Spleen (tissue), 11 donors: ENCODE results near the gene CYB5D1. TPM values are rescaled to one million over a fixed set of nuclear protein-coding genes. Genes with fewer than 3 reads are reported as not detected.

Source experiments
- DNase-seq: peaks from one replicate; pipeline ENCODE4 v3.0.0-alpha.2; 2020
- H3K27ac ChIP-seq, 8 donors: fragments of 200-600 bp; sonication (generic) in 7 of 8; 1 replicate in 4 of 8; 2 replicates in 4 of 8; pipeline versions ENCODE4 v1.5.0 to v1.8.0; 2016 to 2021; ENCODE audit warnings: inconsistent platforms in 4 of 8, mild to moderate bottlenecking in 4 of 8, moderate library complexity in 1 of 8
- H3K27me3 ChIP-seq, 7 donors: fragments of 200-600 bp; sonication (generic) in 6 of 7; replicated peaks in 1 of 7; 1 replicate in 4 of 7; 2 replicates in 3 of 7; pipeline versions ENCODE4 v1.5.0 to v1.8.0; 2016 to 2021; ENCODE audit warnings: inconsistent platforms in 3 of 7, mild to moderate bottlenecking in 1 of 7
- H3K36me3 ChIP-seq, 6 donors: fragments of 200-600 bp; sonication (generic) in 5 of 6; 1 replicate in 4 of 6; 2 replicates in 2 of 6; pipeline versions ENCODE4 v1.5.0 to v1.8.0; 2016 to 2021; ENCODE audit warnings: inconsistent platforms in 2 of 6
- H3K4me1 ChIP-seq, 6 donors: fragments of 200-600 bp; sonication (generic) in 5 of 6; 1 replicate in 3 of 6; 2 replicates in 3 of 6; pipeline versions ENCODE4 v1.5.0 to v1.8.0; 2016 to 2021; ENCODE audit warnings: inconsistent platforms in 3 of 6
- H3K4me3 ChIP-seq, 8 donors: fragments of 200-600 bp; sonication (generic) in 7 of 8; 1 replicate in 4 of 8; 2 replicates in 4 of 8; pipeline versions ENCODE4 v1.5.0 to v1.8.0; 2016 to 2021; ENCODE audit warnings: inconsistent platforms in 4 of 8, mild to moderate bottlenecking in 4 of 8, moderate library complexity in 2 of 8
- H3K9me3 ChIP-seq, 8 donors: fragments of 200-600 bp; sonication (generic) in 7 of 8; 1 replicate in 4 of 8; 2 replicates in 4 of 8; pipeline versions ENCODE4 v1.5.0 to v1.8.0; 2016 to 2021; ENCODE audit warnings: inconsistent platforms in 4 of 8
- POLR2A ChIP-seq, 3 donors: fragments of 450-650 bp; IDR thresholded peaks; one replicate each; pipeline ENCODE4 v1.5.1; 2017; ENCODE audit warnings: antibody characterized with exemption in 3 of 3, mild to moderate bottlenecking in 1 of 3
- POLR2AphosphoS5 ChIP-seq, 3 donors: sonication (generic); formaldehyde crosslinking; IDR thresholded peaks; one replicate each; pipeline ENCODE4 v1.5.1; 2017; ENCODE audit warnings: antibody characterized with exemption in 3 of 3
- WGBS, 5 donors: extraction: QIAGEN DNeasy Blood & Tissue Kit in 3 of 5; methylation state at CpG; one replicate each; pipeline versions ENCODE4 v1.1.5 to v1.1.7; 2013 to 2018; 5-methylcytosine and 5-hydroxymethylcytosine counted together
- intact Hi-C: fragments of 100-400 bp; cut with DNase I; formaldehyde crosslinking; loops from one replicate; pipeline ENCODE4 v1.15.0; 2023; ENCODE audit warnings: low total_unique reads
- polyA plus RNA-seq, 3 donors: library from polyadenylated mRNA; stranded (reverse); fragments of 200-250 nt; gene quantifications; one replicate each; pipeline ENCODE4 v1.2.1, GENCODE V29; 2013
- total RNA-seq, 7 donors: library from RNA; depleted of rRNA in 3 of 7; stranded (reverse); fragments of >200 nt in 3 of 7; fragmentation: NEBNext Ultra II Directional in 4 of 7; extraction: Animal tissue kit (Norgen Biotek cat#: 25700) in 4 of 7; gene quantifications; one replicate each; pipeline versions ENCODE4 v1.1.0 to v1.2.1, GENCODE V29; 2016 to 2021
- TF ChIP-seq, protein P1 (sequence below), 11 experiments: fragments of 200-600 bp in 7 of 11; fragments of 450-650 bp in 4 of 11; sonication (generic) in 4 of 11; IDR thresholded peaks in 8 of 11; conservative IDR thresholded peaks in 3 of 11; 1 replicate in 7 of 11; 2 replicates in 4 of 11; pipeline versions ENCODE4 v1.4.0 to v1.8.0; 2016 to 2021; ENCODE audit warnings: antibody characterized with exemption in 11 of 11, inconsistent platforms in 4 of 11, mild to moderate bottlenecking in 1 of 11
- donor health status: healthy with polysubstance abuse.
- donor health status: DM: no; HTN: no; CAD: no; lungs with moderate emphysema.
- donor health status: DM: no; HTN: no; CAD: no.
- donor health status: Bipolar disorder and iron deficiency.
- donor health status: healthy.
- donor health status: DM: no; HTN: no; CAD: no.
- donor health status: DM: yes; HTN: yes; CAD: no.

Gene CYB5D1
- total and polyA plus RNA-seq, 10 donors = 2.1 to 13.2 (median 5.0) TPM

DNA sequence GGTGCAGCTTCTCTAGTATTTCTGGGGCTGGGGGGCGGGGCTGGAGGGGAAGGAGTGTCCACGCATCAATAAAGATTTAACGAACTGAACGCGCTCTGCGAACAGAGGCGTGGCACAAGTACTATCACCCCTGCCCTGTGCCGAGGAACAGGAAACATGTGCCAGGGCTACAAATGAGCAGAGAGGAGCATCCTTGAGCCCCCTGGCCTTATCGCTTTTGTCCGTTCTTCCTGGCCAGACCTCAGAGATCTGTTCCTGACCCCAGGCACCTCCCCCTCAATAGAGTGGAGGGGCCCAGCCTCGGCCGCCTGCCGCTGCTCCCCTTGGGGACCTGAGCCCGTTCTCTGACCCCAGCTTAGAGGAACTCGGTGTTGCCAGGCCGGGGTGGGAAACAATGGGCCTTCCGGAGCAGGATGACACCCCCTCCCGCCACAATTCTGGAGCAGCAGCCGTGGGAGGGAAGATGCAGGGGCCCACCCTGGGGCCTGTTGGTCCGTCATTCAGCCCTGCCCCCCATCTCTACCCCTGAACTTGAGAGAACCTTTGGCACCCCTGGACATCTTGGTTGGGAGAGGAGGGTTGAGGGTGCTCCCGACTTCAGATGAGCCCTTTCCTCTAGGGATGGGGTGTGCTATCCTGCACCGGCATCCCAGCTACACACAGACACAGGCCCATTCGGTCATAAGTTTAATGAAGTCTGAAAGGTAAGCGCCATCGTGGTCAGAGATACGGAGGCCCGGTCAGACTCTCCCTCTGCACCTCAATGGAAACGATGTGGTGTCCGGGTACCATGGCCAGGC, 1.6 kb upstream of the CYB5D1 start:
- TF ChIP-seq, protein P1, sequence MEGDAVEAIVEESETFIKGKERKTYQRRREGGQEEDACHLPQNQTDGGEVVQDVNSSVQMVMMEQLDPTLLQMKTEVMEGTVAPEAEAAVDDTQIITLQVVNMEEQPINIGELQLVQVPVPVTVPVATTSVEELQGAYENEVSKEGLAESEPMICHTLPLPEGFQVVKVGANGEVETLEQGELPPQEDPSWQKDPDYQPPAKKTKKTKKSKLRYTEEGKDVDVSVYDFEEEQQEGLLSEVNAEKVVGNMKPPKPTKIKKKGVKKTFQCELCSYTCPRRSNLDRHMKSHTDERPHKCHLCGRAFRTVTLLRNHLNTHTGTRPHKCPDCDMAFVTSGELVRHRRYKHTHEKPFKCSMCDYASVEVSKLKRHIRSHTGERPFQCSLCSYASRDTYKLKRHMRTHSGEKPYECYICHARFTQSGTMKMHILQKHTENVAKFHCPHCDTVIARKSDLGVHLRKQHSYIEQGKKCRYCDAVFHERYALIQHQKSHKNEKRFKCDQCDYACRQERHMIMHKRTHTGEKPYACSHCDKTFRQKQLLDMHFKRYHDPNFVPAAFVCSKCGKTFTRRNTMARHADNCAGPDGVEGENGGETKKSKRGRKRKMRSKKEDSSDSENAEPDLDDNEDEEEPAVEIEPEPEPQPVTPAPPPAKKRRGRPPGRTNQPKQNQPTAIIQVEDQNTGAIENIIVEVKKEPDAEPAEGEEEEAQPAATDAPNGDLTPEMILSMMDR (IDR thresholded peaks at IDR 0.05 in 8 of 11, conservative IDR thresholded peaks at IDR 0.05 in 3 of 11) = no peak
- peak; percentile 73 to 78 (median 76) for TF ChIP-seq POLR2AphosphoS5 (IDR thresholded peaks at IDR 0.05)
- no peak for TF ChIP-seq POLR2A (IDR thresholded peaks at IDR 0.05)
- intact Hi-C loops = no loop called here
- Histone ChIP-seq H3K9me3 (no peaks in the 10 kb centered on the region), H3K27ac (peak overlapping the region; percentile 76 to 99 (median 95)), H3K4me1 (peaks cover 37 to 78% (median 55%) of the 10 kb centered on the region in 6 donors), H3K36me3 (peaks cover 0 to 68% (median 30%) of the 10 kb centered on the region in 6 donors), H3K27me3 (no peaks in the 10 kb centered on the region), H3K4me3 (peak overlapping the region; percentile 43 to 80 (median 71))
- 5 to 10% (median 8%) methylated on average over 26 to 29 of the region's 29 CpGs for WGBS, 5 donors
- peak; percentile 91 for DNase-seq

DNA sequence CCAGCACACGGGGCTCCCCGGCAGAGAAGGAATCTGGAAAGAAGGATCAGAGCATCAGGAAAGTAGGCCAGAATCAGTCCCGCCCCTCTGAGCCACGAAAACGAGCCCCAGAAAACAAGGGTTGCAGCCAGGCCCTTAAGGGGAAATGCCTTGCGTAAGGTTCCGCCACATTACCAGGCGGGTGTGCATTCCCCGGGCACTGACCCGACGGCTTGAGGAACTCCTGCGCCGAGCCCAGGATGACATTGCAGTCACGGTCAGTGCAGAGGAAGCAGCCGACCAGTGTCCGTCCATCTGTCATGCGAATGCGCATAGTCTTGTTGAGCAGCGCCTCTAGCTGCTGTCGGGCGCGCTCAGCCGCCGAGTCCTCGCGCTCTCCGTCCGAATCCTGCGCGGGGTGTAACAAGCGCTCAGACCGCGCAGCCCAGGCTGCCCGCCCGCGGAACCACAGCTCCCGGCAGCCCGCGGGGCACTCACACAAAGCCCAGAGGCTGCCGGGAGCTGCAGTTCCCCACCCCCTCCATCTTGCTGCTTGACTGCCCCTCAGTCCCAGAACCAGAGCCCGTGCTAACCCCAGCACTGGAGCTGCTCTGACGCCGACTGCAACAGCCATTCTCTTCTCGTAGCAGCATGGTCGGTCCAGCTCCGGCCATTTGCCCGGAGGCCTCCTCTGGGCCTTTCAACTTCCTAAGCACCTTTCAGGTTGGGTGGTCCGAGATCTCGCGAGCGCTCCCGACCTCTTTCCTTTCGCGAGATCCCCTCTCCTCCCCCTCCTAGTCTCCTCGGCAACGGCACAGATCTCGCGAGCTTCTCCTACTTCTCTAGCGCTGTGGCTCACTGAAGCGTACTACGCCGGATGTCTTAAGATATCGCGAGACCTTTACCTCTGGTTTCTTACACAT, 741 bp upstream of the CYB5D1 start, which contains the start of gene NAA38:
NAA38 (minus strand) TSS at position 749 of the 902 bp plus-strand sequence; CDS start at position 653, 96 bp downstream.
- Histone ChIP-seq H3K27ac (peak within 1 kb of the TSS; percentile 76 to 99 (median 95)), H3K9me3 (no peaks in the 10 kb centered on the region), H3K36me3 (peaks cover 0 to 59% (median 23%) of the 10 kb centered on the region in 6 donors), H3K27me3 (no peaks in the 10 kb centered on the region), H3K4me1 (peaks cover 29 to 70% (median 47%) of the 10 kb centered on the region in 6 donors), H3K4me3 (peak within 1 kb of the TSS; percentile 43 to 80 (median 71))
- peak in 1 of 3 donors; percentile 46 for TF ChIP-seq POLR2A (IDR thresholded peaks at IDR 0.05)
- peak; percentile 92 to 97 (median 92) for TF ChIP-seq POLR2AphosphoS5 (IDR thresholded peaks at IDR 0.05)
- TF ChIP-seq, protein P1 (IDR thresholded peaks at IDR 0.05 in 8 of 11, conservative IDR thresholded peaks at IDR 0.05 in 3 of 11) = peak in 10 of 11 experiments; percentile 6 to 69 (median 52)
- intact Hi-C loops = no loop called here
- DNase-seq = peak; percentile 97
- WGBS, 5 donors = 0 to 1% (median 0%) methylated on average over 55 to 64 of the region's 64 CpGs

DNA sequence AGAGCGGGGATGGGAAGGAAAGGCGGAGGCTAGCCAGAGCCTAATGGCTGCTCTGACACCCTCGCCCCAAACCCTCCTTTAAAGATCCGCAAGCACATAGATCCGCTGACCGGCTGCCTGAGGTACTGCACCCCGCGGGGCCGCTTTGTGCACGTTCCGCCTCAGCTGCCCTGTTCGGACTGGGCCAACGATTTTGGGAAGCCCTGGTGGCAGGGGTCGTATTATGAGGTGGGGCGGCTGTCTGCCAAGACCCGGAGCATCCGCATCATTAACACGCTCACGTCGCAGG, 663 bp downstream of the CYB5D1 start:
- TF ChIP-seq POLR2A (IDR thresholded peaks at IDR 0.05) (no peak), POLR2AphosphoS5 (IDR thresholded peaks at IDR 0.05) (no peak)
- TF ChIP-seq, protein P1 (IDR thresholded peaks at IDR 0.05 in 8 of 11, conservative IDR thresholded peaks at IDR 0.05 in 3 of 11) = peak in 7 of 11 experiments; percentile 15 to 51 (median 40)
- DNase-seq = peak; percentile 88
- H3K36me3 ChIP-seq = peaks cover 0 to 45% (median 9%) of the 10 kb centered on the region in 6 donors
- no peaks in the 10 kb centered on the region for H3K9me3 ChIP-seq
- H3K4me1 ChIP-seq = peaks cover 27 to 70% (median 50%) of the 10 kb centered on the region in 6 donors
- H3K27ac ChIP-seq = peak overlapping the region; percentile 76 to 99 (median 95)
- peak overlapping the region; percentile 43 to 80 (median 71) for H3K4me3 ChIP-seq
- no peaks in the 10 kb centered on the region for H3K27me3 ChIP-seq
- intact Hi-C loops = no loop called here
- WGBS, 5 donors = 30 to 64% (median 56%) methylated on average over 20 of the region's 20 CpGs
